ENCODE data around the gene SPTBN2.

- TF ChIP-seq CTCF (IDR thresholded peaks at IDR 0.05) = no peak
- TF ChIP-seq POLR2A (IDR thresholded peaks at IDR 0.05) = no peak
Measured at GRCh38 chr11:66686801-66687750, 41.9 kb downstream of the SPTBN2 start.

Measured in Peyer's patch (tissue), 4 donors.